Activated CD4-positive, alpha-beta T cell treated with anti-CD3 and anti-CD28 coated beads, Interleukin-2, Interleukin-6, amounts not matched to agents 100 ng/mL and 50 ng/mL, durations not matched to agents 16 hours and 8 hours (primary cell): ENCODE measurements around the gene COL13A1.
A peak's percentile ranks its signal among the peaks of the same experiment; 100 is the strongest.

Experiments used
- DNase-seq: peaks from one replicate; pipeline ENCODE4 v3.0.0-alpha.2; 2020

Gene COL13A1

DNA sequence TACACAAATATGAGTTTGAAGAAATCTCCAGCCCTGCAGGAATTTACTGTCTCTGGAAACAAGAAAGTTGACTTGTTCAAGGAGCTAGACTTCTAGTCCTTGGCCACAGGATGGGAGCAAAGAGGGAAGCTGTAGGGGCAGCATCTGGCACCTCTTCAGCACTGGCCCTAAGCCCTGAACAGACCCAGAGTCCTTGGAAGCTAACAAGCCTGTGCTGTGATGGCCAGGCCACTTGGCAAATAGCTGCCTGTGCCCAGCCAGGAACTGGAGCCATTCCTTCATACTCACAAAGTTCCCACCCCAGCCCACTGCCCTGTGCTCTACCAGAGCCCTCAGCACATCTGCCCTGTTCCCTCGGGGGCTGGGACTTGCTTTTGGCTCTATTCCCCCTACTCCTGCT lies 9.4 kb upstream of the COL13A1 start:
- no peak for DNase-seq

DNA sequence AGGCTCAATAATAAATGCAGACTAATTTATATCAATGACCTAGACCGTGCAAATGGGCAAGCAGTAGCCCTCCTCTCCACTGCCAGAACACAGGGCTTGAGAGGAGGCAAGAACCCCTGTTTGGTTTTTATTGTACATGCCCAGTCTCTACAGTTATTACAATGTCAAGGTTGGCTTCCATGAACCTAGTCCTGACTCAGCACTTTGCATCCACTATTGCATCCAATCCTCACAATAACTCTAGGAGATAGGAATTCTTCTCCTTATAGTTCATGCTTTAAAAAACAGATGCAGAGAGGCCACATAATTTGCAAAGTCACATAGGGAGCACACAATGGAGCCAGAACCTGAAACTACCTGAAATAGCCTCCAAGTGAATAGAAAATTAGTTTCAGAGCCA lies 7.0 kb upstream of the COL13A1 start:
- DNase-seq, result no peak

DNA sequence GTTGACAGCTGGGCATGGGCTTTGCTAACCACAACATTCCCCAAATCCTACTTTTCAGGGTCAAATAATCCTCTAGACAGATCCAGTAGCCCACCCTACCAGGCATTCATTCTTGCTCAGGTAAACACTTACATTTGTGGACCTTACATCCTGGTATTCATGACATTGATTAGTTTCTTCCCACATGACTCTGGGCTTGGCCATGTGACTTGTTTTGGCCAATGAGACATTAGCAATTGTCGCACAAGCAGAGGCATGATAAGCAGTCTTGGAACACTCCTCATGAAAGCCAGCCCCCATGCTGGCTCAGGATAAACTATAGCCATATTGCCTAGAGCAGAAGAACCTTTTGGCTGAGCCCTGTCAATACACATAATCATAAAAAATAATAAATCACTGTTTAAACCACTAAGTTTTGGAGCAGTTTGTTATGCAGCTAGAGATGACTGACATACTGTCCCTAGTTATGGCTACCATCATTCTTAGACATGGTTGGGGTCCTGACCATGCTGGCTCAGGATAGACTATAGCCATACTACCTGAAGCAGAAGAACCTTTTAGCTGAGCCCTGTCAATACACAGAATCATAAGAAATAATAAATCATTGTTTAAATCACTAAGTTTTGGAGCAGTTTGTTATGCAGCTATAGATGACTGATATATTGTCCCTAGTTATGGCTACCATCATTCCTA lies 6.3 kb upstream of the COL13A1 start:
- no peak for DNase-seq

DNA sequence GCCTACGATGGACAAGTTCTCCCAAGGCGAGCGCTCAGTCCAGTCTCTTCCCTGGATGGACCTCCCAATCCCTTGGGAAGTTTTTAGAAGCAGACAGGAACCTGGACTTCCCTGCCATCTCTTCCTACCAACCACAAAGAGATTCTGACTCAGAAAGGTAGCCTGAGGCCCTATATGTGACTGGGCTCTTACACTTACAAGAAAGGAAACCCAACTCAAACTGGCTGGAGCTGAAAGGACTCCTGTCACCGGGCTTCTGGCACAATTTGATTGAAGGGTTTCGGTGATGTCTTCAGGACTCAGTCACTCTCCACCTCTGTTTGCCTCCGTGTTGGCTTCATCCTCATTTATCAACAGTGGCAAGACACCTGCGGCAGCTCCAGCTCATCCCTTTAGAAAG lies 3.7 kb upstream of the COL13A1 start:
- DNase-seq, result no peak

- peak; percentile 15 for DNase-seq
Observed at GRCh38 chr10:69800109-69800508, 1.6 kb upstream of the COL13A1 start.

GRCh38 chr10:69800665-69801064 lies 1.0 kb upstream of the COL13A1 start:
- DNase-seq, result no peak

DNA sequence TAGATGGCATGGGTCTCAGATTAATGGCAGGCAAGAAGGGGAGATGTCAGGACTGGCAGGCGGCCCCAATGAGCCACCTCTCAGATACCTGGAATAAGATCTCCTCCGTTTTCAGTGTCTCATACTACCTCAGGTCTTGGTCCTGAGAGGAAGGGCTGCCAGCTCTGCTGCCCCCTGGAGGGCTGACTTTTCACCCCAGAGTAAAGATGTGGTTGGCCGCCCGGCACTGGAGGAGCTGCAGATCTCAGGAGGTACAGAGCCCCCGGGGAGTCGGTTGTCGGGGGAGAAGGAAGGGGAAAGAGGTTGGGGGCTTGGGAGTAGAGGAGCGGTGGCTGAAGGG lies 642 bp upstream of the COL13A1 start:
- DNase-seq, result peak; percentile 53

DNA sequence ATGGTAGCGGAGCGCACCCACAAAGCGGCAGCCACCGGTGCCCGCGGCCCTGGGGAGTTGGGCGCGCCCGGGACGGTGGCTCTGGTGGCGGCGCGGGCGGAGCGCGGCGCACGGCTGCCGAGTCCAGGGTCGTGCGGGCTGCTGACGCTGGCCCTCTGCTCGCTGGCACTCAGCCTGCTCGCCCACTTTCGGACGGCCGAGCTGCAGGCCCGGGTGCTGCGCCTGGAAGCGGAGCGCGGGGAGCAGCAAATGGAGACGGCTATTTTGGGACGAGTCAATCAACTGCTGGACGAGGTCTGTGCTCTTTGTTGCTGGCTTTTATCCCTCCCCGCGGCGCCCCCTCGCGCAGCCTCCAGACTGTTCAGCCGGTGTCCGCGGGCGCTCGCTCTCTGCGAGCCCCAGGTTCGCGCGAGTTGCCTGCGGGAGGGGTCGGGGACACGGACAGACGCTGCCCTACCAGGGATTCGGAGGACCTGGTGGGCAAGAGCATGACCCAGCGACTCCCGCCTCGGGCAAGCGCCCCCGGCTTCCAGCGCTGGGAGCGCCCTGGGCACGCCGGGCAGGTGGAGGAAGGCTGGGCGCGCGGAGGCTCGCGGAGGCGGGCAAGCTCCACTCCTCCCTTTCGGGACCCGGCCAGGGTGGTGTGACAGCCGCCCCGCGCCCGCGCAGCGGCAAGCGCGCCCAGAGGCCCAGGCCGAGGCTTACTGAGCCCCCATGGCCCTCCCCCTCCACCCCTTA lies 887 bp downstream of the COL13A1 start:
- DNase-seq, result no peak

DNA sequence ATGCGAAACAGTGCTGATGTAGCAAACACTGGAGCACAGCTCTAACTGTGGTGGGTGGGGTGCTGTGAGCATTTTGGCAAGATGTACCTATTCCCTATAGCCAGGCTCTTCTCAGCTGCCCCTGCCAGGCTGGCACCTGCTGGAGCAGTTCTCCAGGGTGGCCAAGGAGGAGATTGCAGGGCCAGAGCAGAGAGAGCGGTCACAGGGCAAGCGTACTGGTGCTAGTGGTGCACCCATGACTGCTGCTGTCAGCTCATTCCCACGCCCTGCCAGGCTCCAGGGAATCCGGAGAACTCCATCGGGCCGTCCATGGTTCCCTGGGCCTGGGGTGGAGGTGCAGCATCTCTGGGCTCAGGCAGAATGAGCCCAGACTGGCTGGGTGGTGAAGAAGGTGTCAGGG lies 2.1 kb downstream of the COL13A1 start:
- no peak for DNase-seq

DNA sequence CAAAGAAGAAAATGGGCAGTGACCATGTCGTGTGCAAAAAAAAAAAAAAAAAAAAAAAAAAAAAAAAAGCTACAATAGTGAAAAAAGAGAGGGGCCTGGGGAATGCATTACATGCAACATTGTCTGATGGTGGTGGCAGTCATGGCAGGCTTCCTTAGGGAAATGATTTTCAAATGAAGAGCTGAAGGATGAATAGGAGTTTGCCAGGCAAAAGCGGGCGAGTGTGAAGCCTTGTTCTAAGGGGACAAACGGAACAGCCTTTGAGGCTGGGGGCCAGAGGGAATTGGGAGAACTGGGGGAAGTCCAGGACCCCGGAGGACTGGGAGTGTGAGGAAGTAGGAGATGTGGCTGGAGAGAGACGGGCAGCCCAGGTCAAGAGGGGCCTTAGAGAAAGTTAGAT lies 3.1 kb downstream of the COL13A1 start:
- no peak for DNase-seq

GRCh38 chr10:69807122-69807521 lies 5.4 kb downstream of the COL13A1 start:
- no peak for DNase-seq

DNA sequence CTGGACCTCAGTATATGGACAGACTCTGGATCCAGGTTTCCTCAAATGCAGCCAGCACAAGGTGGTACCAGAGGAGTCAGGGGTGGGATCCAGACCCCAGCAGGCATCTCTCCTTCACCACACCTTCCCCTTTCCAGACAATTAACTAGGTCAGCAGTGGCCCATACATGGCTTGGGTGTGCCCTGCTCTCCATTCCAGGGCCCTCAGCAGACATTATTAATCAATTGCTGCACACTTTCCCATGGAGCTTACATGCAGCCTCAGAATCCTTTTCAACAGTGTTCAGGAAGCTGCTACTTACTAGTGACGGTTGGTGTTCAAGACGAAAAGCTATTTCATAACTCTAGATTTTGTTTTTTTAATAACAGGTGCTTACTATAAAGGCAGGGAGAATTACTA lies 6.0 kb downstream of the COL13A1 start:
- DNase-seq, result no peak

DNA sequence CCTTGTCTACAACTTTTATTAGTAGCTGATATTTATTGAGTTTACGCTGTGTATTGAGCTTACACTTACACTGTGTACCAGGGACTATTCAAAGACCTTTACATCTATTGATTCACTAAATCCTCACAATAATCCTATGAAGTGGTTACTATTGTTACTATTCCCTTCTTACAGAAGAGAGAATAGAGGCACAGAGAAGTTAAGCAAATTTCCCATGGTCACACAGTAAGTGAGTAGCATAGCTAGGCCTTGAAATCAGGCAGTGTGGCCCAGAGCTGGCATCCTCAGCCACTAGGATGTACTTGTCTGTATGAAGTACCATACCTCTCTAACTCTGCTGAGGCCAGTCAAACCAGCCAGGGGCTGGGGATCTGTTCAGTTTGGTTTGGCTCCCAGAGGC lies 7.6 kb downstream of the COL13A1 start:
- DNase-seq, result no peak

GRCh38 chr10:69810097-69810496 lies 8.4 kb downstream of the COL13A1 start:
- no peak for DNase-seq

- DNase-seq, result no peak
Observed at GRCh38 chr10:69810675-69811397, 9.1 kb downstream of the COL13A1 start.

GRCh38 chr10:69813632-69814031 lies 11.9 kb downstream of the COL13A1 start:
- DNase-seq, result no peak

DNA sequence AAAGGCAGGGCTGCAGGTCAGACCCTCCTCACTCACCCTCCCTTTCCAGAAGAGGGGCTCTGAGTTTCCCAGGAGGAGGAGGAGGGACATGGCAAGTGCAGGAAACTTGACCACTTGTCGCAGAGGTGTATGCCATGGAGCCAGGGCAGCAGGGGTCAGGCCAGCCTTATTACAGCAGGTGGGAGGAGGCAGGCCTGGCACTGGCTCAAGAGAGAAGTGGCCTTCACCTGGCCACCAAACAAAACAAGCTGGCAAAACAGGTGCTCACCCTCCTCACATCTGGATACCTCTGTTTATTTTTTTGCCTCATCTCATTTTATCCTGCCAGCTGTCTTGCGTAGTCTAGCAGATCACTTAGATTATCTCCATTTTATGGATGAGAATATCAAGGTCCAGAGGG lies 12.5 kb downstream of the COL13A1 start:
- no peak for DNase-seq

GRCh38 chr10:69815104-69815503 lies 13.4 kb downstream of the COL13A1 start:
- no peak for DNase-seq

- no peak for DNase-seq
Observed at GRCh38 chr10:69816521-69816920, 14.8 kb downstream of the COL13A1 start.

- DNase-seq, result no peak
Observed at GRCh38 chr10:69817078-69817581, 15.4 kb downstream of the COL13A1 start.

DNA sequence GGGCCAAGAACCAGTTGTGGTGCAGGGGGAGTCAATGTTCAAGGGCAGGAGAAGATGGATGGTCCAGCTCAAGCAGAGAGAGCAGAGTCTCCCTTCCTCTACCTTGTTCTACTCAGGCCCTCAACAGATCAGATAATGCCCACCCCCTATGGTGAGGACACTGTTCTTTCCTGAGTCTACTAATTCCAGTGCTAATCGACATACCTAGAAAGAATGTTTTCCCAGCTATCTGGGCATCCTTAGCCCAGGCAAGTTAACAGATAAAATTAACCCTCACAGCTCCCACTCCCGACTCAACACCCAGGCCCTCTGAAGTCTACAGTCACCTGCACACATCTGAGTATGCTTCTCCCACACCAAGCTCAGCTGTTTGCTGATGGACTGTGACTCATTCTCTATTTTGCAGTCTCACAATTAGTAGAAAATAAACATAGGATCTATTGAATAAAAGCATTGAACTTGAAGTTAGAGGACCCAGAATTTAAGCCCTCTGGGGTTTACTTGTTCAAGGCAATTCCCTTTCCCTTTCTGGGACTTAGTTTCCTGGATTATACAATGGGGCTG lies 17.1 kb downstream of the COL13A1 start:
- no peak for DNase-seq

GRCh38 chr10:69819716-69820506 lies 18.2 kb downstream of the COL13A1 start:
- no peak for DNase-seq

GRCh38 chr10:69820817-69821216 lies 19.1 kb downstream of the COL13A1 start:
- no peak for DNase-seq
